Measurements from ENCODE around the gene SHBG. TPM values are rescaled to one million over a fixed set of nuclear protein-coding genes. Genes with fewer than 3 reads are reported as not detected.

SHBG gene
- total RNA-seq, 1 experiment from 2014 or later: not detected

DNA sequence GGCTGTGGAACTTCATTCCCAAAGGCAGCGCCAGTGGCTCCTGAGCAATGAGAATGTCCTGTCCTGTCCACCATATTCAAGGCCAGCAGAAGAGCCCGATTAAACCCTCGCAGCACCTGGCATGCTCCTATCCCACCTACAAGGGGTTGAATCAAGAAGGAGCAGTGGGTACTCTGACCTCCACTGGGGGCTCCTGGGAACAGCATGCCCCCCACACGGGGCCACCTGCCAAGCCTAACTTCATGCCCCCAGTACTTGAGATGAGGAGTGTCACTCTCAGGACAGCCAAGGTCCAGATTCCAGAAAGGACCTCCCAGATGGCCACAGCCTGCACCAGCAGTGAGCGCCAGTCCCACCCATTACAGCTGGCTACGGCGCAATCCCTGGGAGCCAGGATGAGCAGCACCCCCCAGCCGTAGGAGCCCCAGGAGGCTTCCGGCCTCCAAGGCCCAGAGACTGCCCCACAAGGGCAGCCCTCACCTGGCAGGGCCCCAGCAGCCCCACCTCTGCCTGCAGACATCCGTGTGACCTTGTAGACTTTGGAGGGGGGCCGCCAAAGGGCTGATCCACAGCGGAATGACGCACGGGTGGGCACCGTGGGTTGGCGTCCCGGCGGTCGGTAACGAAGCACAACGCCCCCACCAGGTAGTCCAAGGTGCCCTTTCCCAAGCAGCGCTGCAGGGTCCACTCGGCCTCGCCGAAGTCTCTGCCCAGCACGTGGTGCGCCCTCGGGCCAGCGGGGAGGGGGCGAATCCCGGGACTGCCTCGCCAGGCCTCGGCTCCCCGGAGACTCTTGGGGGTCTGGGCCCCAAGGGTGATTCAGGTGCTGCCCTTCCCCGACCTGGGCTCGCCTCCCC lies 47.3 kb upstream of the SHBG start:
- no peaks in the 10 kb centered on the region for H3K27me3 ChIP-seq (replicated peaks; ENCODE audit: insufficient read depth, low read depth, low read length, poor library complexity)
- POLR2A ChIA-PET (ENCODE audit: low non-redundant PET): interaction anchor here (0.6 kb wide), 1 partner anchor 325 kb away, joined by 6 read pairs; no protein-coding TSS in a partner anchor
- no TSS peak for BruUV-seq (replicated peaks)
- TF ChIP-seq CTCF (conservative IDR thresholded peaks at IDR 0.05; ENCODE audit: low read depth, low read length): no peak
- no peak for TF ChIP-seq EZH2 (IDR thresholded peaks at IDR 0.05; ENCODE audit: borderline replicate concordance, low read depth, low read length, poor library complexity, severe bottlenecking)
- H3K4me1 ChIP-seq (ENCODE audit: insufficient read depth, low read length, poor library complexity, severe bottlenecking): peaks cover 50% of the 10 kb centered on the region
- no peaks in the 10 kb centered on the region for H3K9me3 ChIP-seq (ENCODE audit: low read depth, low read length, poor library complexity, severe bottlenecking)
- CTCF ChIA-PET: interaction anchor here (0.6 to 1.0 kb wide), 2 partner anchors 67 to 105 kb away, joined by 5 to 6 read pairs; partner anchors contain the start of genes TP53 and WRAP53
- no peak overlapping the region for H3K4me3 ChIP-seq (ENCODE audit: low read depth, low read length, poor library complexity, severe bottlenecking)
- H3K36me3 ChIP-seq (ENCODE audit: insufficient read depth, low read length, poor library complexity, severe bottlenecking): peaks cover 43% of the 10 kb centered on the region
- no peak for DNase-seq (ENCODE audit: low spot score)
- intact Hi-C loops (cut with micrococcal nuclease; ENCODE audit: unreplicated experiment): loop anchor here (5.0 kb wide), 2 partner anchors 105 to 305 kb away; partner anchors contain the start of genes CHD3, TP53 and WRAP53
- peak overlapping the region; percentile 99 for H3K27ac ChIP-seq (ENCODE audit: low read depth, low read length, poor library complexity, severe bottlenecking)

GRCh38 chr17:7583253-7584109 lies 46.5 kb upstream of the SHBG start, which contains the start of gene MPDU1:
TSS of gene MPDU1 (plus strand) at chr17:7583852. CDS start at chr17:7583863, 11 bp downstream.
- intact Hi-C loops (cut with micrococcal nuclease; ENCODE audit: unreplicated experiment): loop anchor here (5.0 kb wide), 2 partner anchors 104 to 304 kb away; partner anchors contain the start of genes CHD3, TP53 and WRAP53
- peaks cover 43% of the 10 kb centered on the region for H3K36me3 ChIP-seq (ENCODE audit: insufficient read depth, low read length, poor library complexity, severe bottlenecking)
- peak; percentile 99 for DNase-seq (ENCODE audit: low spot score)
- CTCF ChIA-PET: interaction anchor here (0.6 to 1.0 kb wide), 2 partner anchors 67 to 104 kb away, joined by 5 to 6 read pairs; partner anchors contain the start of genes TP53 and WRAP53
- peaks cover 50% of the 10 kb centered on the region for H3K4me1 ChIP-seq (ENCODE audit: insufficient read depth, low read length, poor library complexity, severe bottlenecking)
- no peak for TF ChIP-seq EZH2 (IDR thresholded peaks at IDR 0.05; ENCODE audit: borderline replicate concordance, low read depth, low read length, poor library complexity, severe bottlenecking)
- TF ChIP-seq CTCF (conservative IDR thresholded peaks at IDR 0.05; ENCODE audit: low read depth, low read length): no peak
- no peaks in the 10 kb centered on the region for H3K27me3 ChIP-seq (replicated peaks; ENCODE audit: insufficient read depth, low read depth, low read length, poor library complexity)
- H3K9me3 ChIP-seq (ENCODE audit: low read depth, low read length, poor library complexity, severe bottlenecking): no peaks in the 10 kb centered on the region
- peak within 1 kb of the TSS; percentile 60 for H3K4me3 ChIP-seq (ENCODE audit: low read depth, low read length, poor library complexity, severe bottlenecking)
- peak within 1 kb of the TSS; percentile 99 for H3K27ac ChIP-seq (ENCODE audit: low read depth, low read length, poor library complexity, severe bottlenecking)
- BruUV-seq (replicated peaks): TSS peak; percentile 76
- POLR2A ChIA-PET (ENCODE audit: low non-redundant PET): interaction anchor here (0.5 to 1.2 kb wide), 5 partner anchors 34 to 892 kb away, joined by 4 to 12 read pairs (median 4); partner anchors contain the start of genes TP53 and WRAP53

All from A673 (cell line).